ENCODE results near the gene PDP2. TPM values are rescaled to one million over a fixed set of nuclear protein-coding genes. Genes with fewer than 3 reads are reported as not detected.
A peak's percentile ranks its signal among the peaks of the same experiment; 100 is the strongest.

The PDP2 gene
- total RNA-seq, 1 donor = 6.2 TPM

DNA sequence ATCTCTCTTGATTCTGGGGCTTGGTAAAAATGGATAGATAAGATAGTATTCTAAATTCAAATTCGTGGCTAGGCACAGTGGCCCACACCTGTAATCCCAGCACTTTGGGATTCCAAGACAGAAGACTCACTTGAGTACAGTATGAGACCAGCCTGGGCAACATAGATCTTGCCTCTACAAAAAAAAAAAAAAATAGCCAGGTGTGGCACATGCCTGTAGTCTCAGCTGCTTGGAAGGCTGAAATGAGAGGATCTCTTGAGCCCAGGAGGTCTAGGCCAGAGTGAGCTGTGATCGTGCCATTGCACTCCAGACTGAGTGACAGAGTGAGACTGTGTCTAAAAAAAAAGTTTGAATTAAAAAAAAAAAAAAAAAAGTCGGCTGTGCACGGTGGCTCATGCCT lies 9.3 kb downstream of the PDP2 start:
- TF ChIP-seq, protein P1, sequence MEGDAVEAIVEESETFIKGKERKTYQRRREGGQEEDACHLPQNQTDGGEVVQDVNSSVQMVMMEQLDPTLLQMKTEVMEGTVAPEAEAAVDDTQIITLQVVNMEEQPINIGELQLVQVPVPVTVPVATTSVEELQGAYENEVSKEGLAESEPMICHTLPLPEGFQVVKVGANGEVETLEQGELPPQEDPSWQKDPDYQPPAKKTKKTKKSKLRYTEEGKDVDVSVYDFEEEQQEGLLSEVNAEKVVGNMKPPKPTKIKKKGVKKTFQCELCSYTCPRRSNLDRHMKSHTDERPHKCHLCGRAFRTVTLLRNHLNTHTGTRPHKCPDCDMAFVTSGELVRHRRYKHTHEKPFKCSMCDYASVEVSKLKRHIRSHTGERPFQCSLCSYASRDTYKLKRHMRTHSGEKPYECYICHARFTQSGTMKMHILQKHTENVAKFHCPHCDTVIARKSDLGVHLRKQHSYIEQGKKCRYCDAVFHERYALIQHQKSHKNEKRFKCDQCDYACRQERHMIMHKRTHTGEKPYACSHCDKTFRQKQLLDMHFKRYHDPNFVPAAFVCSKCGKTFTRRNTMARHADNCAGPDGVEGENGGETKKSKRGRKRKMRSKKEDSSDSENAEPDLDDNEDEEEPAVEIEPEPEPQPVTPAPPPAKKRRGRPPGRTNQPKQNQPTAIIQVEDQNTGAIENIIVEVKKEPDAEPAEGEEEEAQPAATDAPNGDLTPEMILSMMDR (IDR thresholded peaks at IDR 0.05; ENCODE audit: insufficient read depth, low read length) = no peak
- no peak overlapping the region for H3K4me3 ChIP-seq (ENCODE audit: low read depth, low read length)
- DNase-seq (ENCODE audit: low read depth) = no peak

DNA sequence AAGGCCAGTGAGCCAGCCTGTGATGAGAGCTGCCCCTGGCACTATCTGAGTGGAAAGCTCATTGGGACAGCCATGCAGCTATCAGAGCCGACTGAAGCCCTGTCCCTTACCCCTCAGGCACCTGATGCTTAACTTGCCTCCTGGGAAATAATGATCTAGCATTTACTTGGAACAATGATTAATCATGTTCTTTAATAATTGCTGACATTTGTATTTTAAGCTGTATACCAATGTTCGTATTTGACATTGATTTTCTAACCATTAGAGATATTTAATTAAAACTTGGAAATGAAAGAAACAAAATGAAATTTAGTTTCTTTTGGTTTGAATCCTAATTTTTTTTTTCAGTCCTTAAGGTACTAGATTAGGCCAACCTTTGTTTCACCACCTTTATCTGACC lies 10.5 kb downstream of the PDP2 start:
- H3K4me3 ChIP-seq (ENCODE audit: low read depth, low read length) = no peak overlapping the region
- TF ChIP-seq, protein P1 (IDR thresholded peaks at IDR 0.05; ENCODE audit: insufficient read depth, low read length) = no peak
- no peak for DNase-seq (ENCODE audit: low read depth)

DNA sequence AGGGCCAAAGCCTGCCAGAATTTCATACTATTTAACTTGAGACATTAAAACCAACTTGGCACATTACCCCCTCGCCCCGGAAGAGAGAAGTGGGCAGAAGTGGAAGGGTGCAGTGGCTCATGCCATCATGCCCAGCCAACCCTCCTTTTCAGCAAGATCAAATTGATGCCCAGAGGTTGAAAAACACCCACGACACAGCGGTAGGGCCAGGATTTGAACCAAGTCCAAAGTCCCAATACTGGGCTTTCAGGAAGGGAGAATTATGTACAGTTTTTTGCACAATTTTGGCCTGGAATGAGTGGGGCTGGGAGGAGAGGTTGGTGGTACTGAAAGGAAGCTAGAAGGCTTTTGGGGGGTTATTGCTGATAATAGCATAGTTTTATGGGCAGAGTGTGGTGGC lies 11.0 kb downstream of the PDP2 start:
- no peak for DNase-seq (ENCODE audit: low read depth)
- no peak overlapping the region for H3K4me3 ChIP-seq (ENCODE audit: low read depth, low read length)
- TF ChIP-seq, protein P1 (IDR thresholded peaks at IDR 0.05; ENCODE audit: insufficient read depth, low read length) = no peak

DNA sequence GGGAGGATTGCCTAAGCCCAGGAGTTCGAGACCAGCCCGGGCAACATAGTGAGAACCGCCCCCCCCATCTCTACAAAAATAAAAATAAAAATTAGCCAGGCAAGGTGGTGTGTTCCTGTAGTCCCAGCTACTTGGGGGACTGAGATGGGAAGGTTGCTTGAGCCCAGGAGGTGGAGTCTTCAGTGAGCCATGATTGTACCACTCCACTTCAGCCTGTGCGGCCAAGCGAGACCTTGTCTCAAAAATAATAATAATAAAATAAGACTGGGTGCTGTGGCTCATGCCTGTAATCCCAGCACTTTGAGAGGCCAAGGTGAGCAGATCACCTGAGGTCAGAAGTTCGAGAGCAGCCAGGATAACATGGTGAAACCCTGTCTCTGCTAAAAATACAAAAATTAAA lies 11.5 kb downstream of the PDP2 start:
- no peak overlapping the region for H3K4me3 ChIP-seq (ENCODE audit: low read depth, low read length)
- TF ChIP-seq, protein P1 (IDR thresholded peaks at IDR 0.05; ENCODE audit: insufficient read depth, low read length) = no peak
- no peak for DNase-seq (ENCODE audit: low read depth)

DNA sequence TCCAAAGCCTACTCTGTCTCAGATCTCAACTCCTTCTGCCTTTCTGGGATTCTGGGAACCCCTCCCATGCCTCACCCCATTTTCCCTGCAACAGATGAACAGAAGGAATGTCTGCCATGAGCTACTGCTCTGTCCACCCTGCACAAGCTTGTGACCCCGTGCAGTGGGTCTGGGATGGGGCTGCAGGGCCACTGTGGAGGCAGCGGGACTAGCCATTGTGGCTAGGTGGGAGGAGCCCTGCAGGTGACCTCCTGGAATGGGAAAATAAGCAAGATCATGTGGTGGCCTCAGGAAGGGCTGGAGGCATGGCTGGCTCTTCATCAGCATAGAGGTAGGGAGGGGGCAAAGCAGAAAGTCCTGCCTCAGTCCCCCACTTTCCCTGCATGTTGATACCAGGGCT lies 13.7 kb downstream of the PDP2 start:
- TF ChIP-seq, protein P1 (IDR thresholded peaks at IDR 0.05; ENCODE audit: insufficient read depth, low read length) = no peak
- no peak overlapping the region for H3K4me3 ChIP-seq (ENCODE audit: low read depth, low read length)

DNA sequence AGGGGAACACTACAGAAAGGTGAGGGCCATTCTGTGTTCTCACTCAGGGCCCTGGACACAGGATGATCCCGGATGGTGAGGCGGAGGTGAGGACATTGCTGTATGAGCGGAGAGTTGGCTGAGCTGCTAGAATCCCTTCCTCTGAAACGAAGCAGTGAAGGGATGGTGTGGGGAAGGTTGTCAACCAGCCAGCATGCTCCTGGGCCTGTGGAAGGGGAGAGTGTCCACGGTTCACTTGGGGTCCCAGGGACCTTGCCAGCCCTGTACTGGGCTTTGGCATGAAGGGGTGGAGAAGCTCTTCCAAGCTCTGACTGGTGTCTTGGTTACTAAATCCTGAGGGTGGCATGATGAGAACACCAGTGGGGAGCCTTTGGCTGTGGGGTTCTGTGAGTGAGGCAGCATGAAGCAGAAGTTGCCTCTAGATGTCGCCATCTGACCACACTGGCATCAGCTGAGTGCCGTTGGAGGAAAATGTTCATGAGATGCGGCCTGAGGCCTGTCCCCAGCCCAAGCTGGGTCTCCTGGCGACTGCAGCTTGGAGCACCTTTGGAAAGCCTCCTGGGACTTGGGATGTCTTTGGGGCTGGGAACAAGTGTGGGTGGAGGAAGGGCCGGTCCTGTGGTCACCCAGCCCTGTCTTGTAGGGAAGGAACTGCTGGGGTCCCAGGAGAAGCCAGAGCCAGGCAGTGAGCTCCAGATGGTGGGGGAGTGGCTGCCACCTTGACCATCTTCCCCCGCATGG lies 14.8 kb downstream of the PDP2 start:
- TF ChIP-seq, protein P1 (IDR thresholded peaks at IDR 0.05; ENCODE audit: insufficient read depth, low read length) = peak; percentile 92
- peak; percentile 83 for DNase-seq (ENCODE audit: low read depth)
- H3K4me3 ChIP-seq (ENCODE audit: low read depth, low read length) = no peak overlapping the region

More for the DNA sequence above, 13.7 kb downstream of the PDP2 start:
- no peak for DNase-seq (ENCODE audit: low read depth)

DNA sequence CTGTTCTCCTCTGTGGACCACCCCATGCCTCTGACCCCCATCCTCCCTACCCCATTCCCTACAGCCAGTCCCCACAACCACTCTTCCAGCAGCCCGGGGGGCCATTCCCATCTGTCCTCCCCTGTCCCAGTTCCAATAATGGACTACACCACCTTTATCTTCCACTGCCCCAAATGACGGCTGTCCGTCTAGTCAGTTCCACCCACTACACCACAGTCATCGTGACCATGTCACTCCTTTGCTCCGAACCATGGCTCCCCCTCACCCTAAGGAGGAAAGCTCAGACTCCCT lies 15.3 kb downstream of the PDP2 start:
- TF ChIP-seq, protein P1 (IDR thresholded peaks at IDR 0.05; ENCODE audit: insufficient read depth, low read length) = no peak
- DNase-seq (ENCODE audit: low read depth) = no peak
- H3K4me3 ChIP-seq (ENCODE audit: low read depth, low read length) = no peak overlapping the region
